Endodermal cell (in vitro differentiated cells): Measurements from ENCODE around the gene SLC38A3. TPM values are rescaled to one million over a fixed set of nuclear protein-coding genes. Genes with fewer than 3 reads are reported as not detected.

Experiments
- DNase-seq: peaks from one replicate; pipeline ENCODE4 v3.0.0-alpha.2; 2017
- H3K27ac ChIP-seq: 2 replicates; pipeline ENCODE4 v1.5.1; 2013; ENCODE audit warnings: mild to moderate bottlenecking, low read depth, low read length, moderate library complexity
- H3K27me3 ChIP-seq: 2 replicates; pipeline ENCODE4 v1.6.1; 2013; ENCODE audit warnings: mild to moderate bottlenecking, low read length, moderate library complexity; ENCODE audit not compliant: insufficient read depth, control insufficient read depth, poor library complexity, severe bottlenecking
- H3K36me3 ChIP-seq: 2 replicates; pipeline ENCODE4 v1.7.0; 2013; ENCODE audit warnings: mild to moderate bottlenecking, low read length, moderate library complexity; ENCODE audit not compliant: control insufficient read depth, insufficient read depth
- H3K4me1 ChIP-seq: one replicate; pipeline ENCODE4 v1.7.0; 2013; ENCODE audit warnings: low read length; ENCODE audit not compliant: control insufficient read depth, insufficient read depth
- H3K4me3 ChIP-seq: 2 replicates; pipeline ENCODE4 v1.5.1; 2013; ENCODE audit warnings: mild to moderate bottlenecking, low read length, moderate library complexity
- H3K9ac ChIP-seq: 2 replicates; pipeline ENCODE4 v1.6.1; 2013; ENCODE audit warnings: mild to moderate bottlenecking, low read length, moderate library complexity; ENCODE audit not compliant: poor library complexity, severe bottlenecking; ENCODE audit errors: extremely low read depth
- H3K9me3 ChIP-seq: 2 replicates; pipeline ENCODE4 v1.6.1; 2013; ENCODE audit warnings: mild to moderate bottlenecking, low read length, moderate library complexity; ENCODE audit not compliant: control insufficient read depth
- H3K27ac Mint-ChIP-seq: 2 replicates; pipeline ENCODE4 v1.8.0; 2020; ENCODE audit warnings: mixed read lengths
- H3K27me3 Mint-ChIP-seq: 2 replicates; pipeline ENCODE4 v1.8.0; 2021; ENCODE audit warnings: mild to moderate bottlenecking, mixed read lengths; ENCODE audit not compliant: insufficient read depth
- H3K36me3 Mint-ChIP-seq: 2 replicates; pipeline ENCODE4 v1.8.0; 2020; ENCODE audit warnings: low read depth, mixed read lengths
- H3K4me1 Mint-ChIP-seq: 2 replicates; pipeline ENCODE4 v1.8.0; 2020; ENCODE audit warnings: mixed read lengths
- H3K4me3 Mint-ChIP-seq: 2 replicates; pipeline ENCODE4 v1.8.0; 2020; ENCODE audit warnings: mild to moderate bottlenecking, moderate library complexity, mixed read lengths
- H3K9me3 Mint-ChIP-seq: 2 replicates; pipeline ENCODE4 v1.8.0; 2020; ENCODE audit warnings: mild to moderate bottlenecking, mixed read lengths
- WGBS, 2 experiments: methylation state at CpG; one replicate each; pipeline versions ENCODE4 v1.1.5 to v1.1.7; 2013; ENCODE audit warnings: missing lambda C conversion rate in 2 of 2, mixed read lengths in 1 of 2; ENCODE audit not compliant: insufficient coverage in 1 of 2, insufficient read length in 1 of 2; 5-methylcytosine and 5-hydroxymethylcytosine counted together
- total RNA-seq, 2 donors: library from RNA; stranded (reverse); fragmentation: NEBNext Ultra II Directional in 1 of 2; extraction: Animal tissue kit (Norgen Biotek cat#: 25700) in 1 of 2; gene quantifications; 2 replicates in 1 of 2; 3 replicates in 1 of 2; pipeline ENCODE4 v1.2.1, GENCODE V29; 2021
- TF ChIP-seq, protein P1 (sequence below): fragments of 200-600 bp; sonication (generic); conservative IDR thresholded peaks from 2 replicates; pipeline ENCODE4 v1.5.0; 2021; ENCODE audit warnings: antibody characterized with exemption, mild to moderate bottlenecking

Gene SLC38A3
- total RNA-seq, 2 donors from 2014 or later, result 1.5 to 1.9 TPM

DNA sequence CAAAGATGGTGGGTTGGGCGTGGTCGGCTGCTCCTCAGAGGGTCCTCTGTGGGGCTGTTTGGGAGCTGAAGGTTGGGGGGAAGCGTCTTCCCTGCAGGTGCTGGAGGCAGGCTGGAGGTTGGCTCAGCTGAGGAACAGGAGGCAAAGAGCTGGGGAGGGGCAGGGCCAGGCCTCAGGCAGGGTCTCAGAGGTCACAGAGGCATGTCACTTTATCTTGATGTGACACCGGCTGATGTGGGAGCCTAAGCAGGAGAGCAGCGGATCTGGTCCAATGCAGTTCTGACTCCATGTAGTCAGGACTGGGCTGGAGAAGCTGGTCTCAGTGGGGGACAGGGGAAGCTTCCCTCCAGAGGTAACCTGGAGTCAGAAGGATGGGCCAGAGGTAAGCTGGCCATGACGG is 21.3 kb upstream of the SLC38A3 start:
- H3K27ac Mint-ChIP-seq, result no peak overlapping the region
- no peaks in the 10 kb centered on the region for H3K9me3 ChIP-seq
- peaks cover 13% of the 10 kb centered on the region for H3K4me1 Mint-ChIP-seq
- no peaks in the 10 kb centered on the region for H3K9me3 Mint-ChIP-seq
- H3K36me3 Mint-ChIP-seq, result peaks cover 36% of the 10 kb centered on the region
- peaks cover 8% of the 10 kb centered on the region for H3K27me3 Mint-ChIP-seq
- WGBS, 2 experiments, result 93 to 96% methylated on average over 3 to 6 of the region's 6 CpGs
- no peaks in the 10 kb centered on the region for H3K27me3 ChIP-seq
- H3K4me3 Mint-ChIP-seq, result no peak overlapping the region
- no peak overlapping the region for H3K4me3 ChIP-seq
- no peak for DNase-seq
- TF ChIP-seq, protein P1, sequence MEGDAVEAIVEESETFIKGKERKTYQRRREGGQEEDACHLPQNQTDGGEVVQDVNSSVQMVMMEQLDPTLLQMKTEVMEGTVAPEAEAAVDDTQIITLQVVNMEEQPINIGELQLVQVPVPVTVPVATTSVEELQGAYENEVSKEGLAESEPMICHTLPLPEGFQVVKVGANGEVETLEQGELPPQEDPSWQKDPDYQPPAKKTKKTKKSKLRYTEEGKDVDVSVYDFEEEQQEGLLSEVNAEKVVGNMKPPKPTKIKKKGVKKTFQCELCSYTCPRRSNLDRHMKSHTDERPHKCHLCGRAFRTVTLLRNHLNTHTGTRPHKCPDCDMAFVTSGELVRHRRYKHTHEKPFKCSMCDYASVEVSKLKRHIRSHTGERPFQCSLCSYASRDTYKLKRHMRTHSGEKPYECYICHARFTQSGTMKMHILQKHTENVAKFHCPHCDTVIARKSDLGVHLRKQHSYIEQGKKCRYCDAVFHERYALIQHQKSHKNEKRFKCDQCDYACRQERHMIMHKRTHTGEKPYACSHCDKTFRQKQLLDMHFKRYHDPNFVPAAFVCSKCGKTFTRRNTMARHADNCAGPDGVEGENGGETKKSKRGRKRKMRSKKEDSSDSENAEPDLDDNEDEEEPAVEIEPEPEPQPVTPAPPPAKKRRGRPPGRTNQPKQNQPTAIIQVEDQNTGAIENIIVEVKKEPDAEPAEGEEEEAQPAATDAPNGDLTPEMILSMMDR, result no peak
- no peaks in the 10 kb centered on the region for H3K36me3 ChIP-seq
- no peak overlapping the region for H3K27ac ChIP-seq
- peaks cover 6% of the 10 kb centered on the region for H3K4me1 ChIP-seq
- H3K9ac ChIP-seq, result no peak overlapping the region

DNA sequence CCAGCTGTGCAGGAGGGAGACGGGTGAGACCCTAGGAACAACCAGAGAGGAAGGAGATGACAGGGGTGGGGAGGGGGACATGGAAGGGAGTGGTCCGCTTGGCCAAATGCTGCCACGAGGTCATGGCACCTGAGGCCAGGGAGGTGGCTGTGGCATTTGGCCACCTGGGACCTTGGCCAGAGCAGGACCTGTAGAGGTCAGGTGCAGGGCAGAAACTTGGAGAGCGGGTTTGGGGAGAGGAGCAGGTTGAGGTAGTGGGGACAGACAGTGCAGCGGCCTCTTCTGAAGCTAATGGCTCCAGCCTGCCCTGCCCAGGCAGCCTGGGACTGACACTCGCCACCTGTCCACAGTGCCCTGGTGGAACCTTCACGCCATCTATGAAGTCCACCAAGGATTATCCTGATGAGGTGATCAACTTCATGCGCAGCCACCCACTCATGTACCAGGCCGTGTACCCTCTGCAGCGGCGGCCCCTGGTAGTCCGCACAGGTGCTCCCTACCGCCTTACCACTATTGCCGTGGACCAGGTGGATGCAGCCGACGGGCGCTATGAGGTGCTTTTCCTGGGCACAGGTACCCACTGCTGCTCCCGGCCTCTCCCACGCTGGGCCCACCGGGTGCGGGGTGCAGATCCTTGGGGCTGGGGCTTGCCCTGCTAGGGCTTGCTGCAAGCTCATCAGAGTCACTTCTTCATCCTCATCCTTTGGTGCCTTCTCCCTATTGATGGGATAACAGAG is 20.7 kb upstream of the SLC38A3 start:
- Histone ChIP-seq H3K9ac (no peak overlapping the region), H3K9me3 (no peaks in the 10 kb centered on the region), H3K27ac (no peak overlapping the region), H3K4me3 (no peak overlapping the region), H3K27me3 (no peaks in the 10 kb centered on the region), H3K36me3 (no peaks in the 10 kb centered on the region), H3K4me1 (peaks cover 6% of the 10 kb centered on the region)
- Mint-ChIP-seq H3K27ac (no peak overlapping the region), H3K4me3 (no peak overlapping the region), H3K27me3 (peaks cover 8% of the 10 kb centered on the region), H3K4me1 (peaks cover 12% of the 10 kb centered on the region), H3K9me3 (no peaks in the 10 kb centered on the region), H3K36me3 (peaks cover 36% of the 10 kb centered on the region)
- TF ChIP-seq, protein P1, result no peak
- no peak for DNase-seq
- 95 to 99% methylated on average over 13 to 21 of the region's 21 CpGs for WGBS, 2 experiments

DNA sequence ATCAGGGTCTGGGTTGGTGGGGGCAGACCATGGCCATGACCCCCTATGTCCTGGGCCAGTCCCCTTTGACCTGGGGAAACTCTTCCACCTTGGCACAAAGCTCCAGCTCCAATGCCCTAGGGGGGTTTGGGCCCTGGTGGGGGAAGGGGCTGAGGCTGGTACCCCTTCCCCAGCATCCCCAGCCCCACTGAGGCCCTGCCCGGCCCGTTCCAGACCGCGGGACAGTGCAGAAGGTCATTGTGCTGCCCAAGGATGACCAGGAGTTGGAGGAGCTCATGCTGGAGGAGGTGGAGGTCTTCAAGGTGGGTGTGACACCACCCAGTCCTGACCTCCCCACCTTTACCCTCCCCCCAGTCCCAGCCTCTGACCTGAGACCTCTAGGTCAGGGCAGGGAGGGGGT is 19.8 kb upstream of the SLC38A3 start:
- peaks cover 6% of the 10 kb centered on the region for H3K4me1 ChIP-seq
- TF ChIP-seq, protein P1, result no peak
- H3K27ac Mint-ChIP-seq, result no peak overlapping the region
- H3K9ac ChIP-seq, result no peak overlapping the region
- H3K9me3 Mint-ChIP-seq, result no peaks in the 10 kb centered on the region
- no peaks in the 10 kb centered on the region for H3K27me3 ChIP-seq
- H3K36me3 Mint-ChIP-seq, result peaks cover 34% of the 10 kb centered on the region
- peaks cover 10% of the 10 kb centered on the region for H3K4me1 Mint-ChIP-seq
- 91% methylated on average over 4 of the region's 4 CpGs; no CpG with 5 or more reads in 1 of the 2 experiments for WGBS, 2 experiments
- no peak overlapping the region for H3K4me3 ChIP-seq
- no peak for DNase-seq
- H3K27me3 Mint-ChIP-seq, result peaks cover 8% of the 10 kb centered on the region
- no peak overlapping the region for H3K27ac ChIP-seq
- no peak overlapping the region for H3K4me3 Mint-ChIP-seq
- no peaks in the 10 kb centered on the region for H3K9me3 ChIP-seq
- H3K36me3 ChIP-seq, result no peaks in the 10 kb centered on the region
